SK-N-SH treated with all-trans-retinoic acid at 6 μM for 48 hours (cell line): ENCODE data around the gene KREMEN2.

ENCODE experiments used
- ARNTL ChIP-seq: fragments of 450-650 bp; formaldehyde crosslinking; IDR thresholded peaks from 2 replicates; pipeline ENCODE4 v1.5.0; 2020; ENCODE audit warnings: low read depth, mild to moderate bottlenecking, moderate library complexity, borderline replicate concordance
- BACH2 ChIP-seq: fragments of 250-450 bp; sonication (Bioruptor Pico); IDR thresholded peaks from 2 replicates; pipeline ENCODE4 v1.9.0; 2021; ENCODE audit warnings: mild to moderate bottlenecking, borderline replicate concordance
- CREB5 ChIP-seq: fragments of 250-450 bp; sonication (Bioruptor Pico); IDR thresholded peaks from 2 replicates; pipeline ENCODE4 v1.5.1; 2020; ENCODE audit warnings: low read depth, mild to moderate bottlenecking, moderate library complexity
- CSDC2 ChIP-seq: fragments of 250-450 bp; sonication (Bioruptor Pico); IDR thresholded peaks from 2 replicates; pipeline ENCODE4 v1.5.0; 2020; ENCODE audit warnings: mild to moderate bottlenecking, moderate library complexity
- CSRNP3 ChIP-seq: fragments of 250-450 bp; sonication (Bioruptor Pico); IDR thresholded peaks from 2 replicates; pipeline ENCODE4 v1.5.1; 2021; ENCODE audit warnings: mild to moderate bottlenecking, moderate library complexity
- ISL1 ChIP-seq: fragments of 250-450 bp; sonication (Bioruptor Pico); IDR thresholded peaks from 2 replicates; pipeline ENCODE4 v2.1.2; 2022; ENCODE audit warnings: mild to moderate bottlenecking, moderate library complexity
- OSR1 ChIP-seq: fragments of 250-450 bp; sonication (Bioruptor Pico); IDR thresholded peaks from 2 replicates; pipeline ENCODE4 v1.8.0; 2022; ENCODE audit warnings: moderate library complexity, mild to moderate bottlenecking, inconsistent platforms
- PATZ1 ChIP-seq: fragments of 250-450 bp; sonication (Bioruptor Pico); IDR thresholded peaks from 2 replicates; pipeline ENCODE4 v1.8.0; 2020; ENCODE audit warnings: mild to moderate bottlenecking, moderate library complexity, borderline replicate concordance
- POU6F1 ChIP-seq: fragments of 250-450 bp; sonication (Bioruptor Pico); IDR thresholded peaks from 2 replicates; pipeline ENCODE4 v1.8.0; 2021; ENCODE audit warnings: low read depth, mild to moderate bottlenecking, moderate library complexity, borderline replicate concordance
- PPARA ChIP-seq: fragments of 250-450 bp; sonication (Bioruptor Pico); IDR thresholded peaks from 2 replicates; pipeline ENCODE4 v1.5.0; 2020; ENCODE audit warnings: mild to moderate bottlenecking, borderline replicate concordance
- SNAI2 ChIP-seq: fragments of 250-450 bp; sonication (Bioruptor Pico); IDR thresholded peaks from 2 replicates; pipeline ENCODE4 v1.5.0; 2020; ENCODE audit warnings: mild to moderate bottlenecking, moderate library complexity
- ZFP3 ChIP-seq: fragments of 250-450 bp; sonication (Bioruptor Pico); IDR thresholded peaks from 2 replicates; pipeline ENCODE4 v1.5.0; 2020; ENCODE audit warnings: mild to moderate bottlenecking, moderate library complexity
- ZFP30 ChIP-seq: fragments of 450-650 bp; formaldehyde crosslinking; IDR thresholded peaks from 2 replicates; pipeline ENCODE4 v1.5.0; 2022; ENCODE audit warnings: mild to moderate bottlenecking, moderate library complexity

GRCh38 chr16:3010510-3010909 lies 46.4 kb downstream of the KREMEN2 start:
- no peak for TF ChIP-seq ARNTL (CRISPR knock-in tag)
- no peak for TF ChIP-seq ZFP3 (CRISPR knock-in tag)
- no peak for TF ChIP-seq CSRNP3 (CRISPR knock-in tag)
- no peak for TF ChIP-seq SNAI2
- TF ChIP-seq CSDC2 = no peak
- TF ChIP-seq CREB5 = no peak
- no peak for TF ChIP-seq BACH2 (CRISPR knock-in tag)
- no peak for TF ChIP-seq ZFP30
- TF ChIP-seq PATZ1 = no peak
- TF ChIP-seq POU6F1 (CRISPR knock-in tag) = no peak
- TF ChIP-seq PPARA (CRISPR knock-in tag) = no peak
- TF ChIP-seq ISL1 = no peak
- no peak for TF ChIP-seq OSR1 (CRISPR knock-in tag)
